SU-DHL-6 (cell line): ENCODE measurements around the gene ECHDC3.

Experiments used
- CTCF ChIP-seq: fragments of 200-600 bp; sonication (generic); IDR thresholded peaks from one replicate; pipeline ENCODE4 v1.5.1; 2017; ENCODE audit warnings: antibody characterized with exemption, mild to moderate bottlenecking, low read length, moderate library complexity; ENCODE audit not compliant: insufficient read depth, poor library complexity, severe bottlenecking
- EZH2phosphoT487 ChIP-seq: fragments of 200-600 bp; sonication (generic), shearing (Covaris generic); conservative IDR thresholded peaks from 2 replicates; pipeline ENCODE4 v1.6.1; 2018; ENCODE audit warnings: mild to moderate bottlenecking, antibody characterized with exemption, low read length, moderate library complexity, mixed read lengths

GRCh38 chr10:11730779-11731178, 11.4 kb upstream of the ECHDC3 start:
- TF ChIP-seq CTCF (no peak), EZH2phosphoT487 (no peak)
